Stromal cell of bone marrow (primary cell): ENCODE results near the gene FAM229A.
"Not testable (repeated sequence)": the region's sequence is repeated elsewhere in the genome, so short reads cannot be mapped to it uniquely, and the experiment has no call there.

ENCODE experiments used
- DNase-seq: peaks from one replicate; pipeline ENCODE4 v3.0.0-alpha.2; 2012; ENCODE audit warnings: low read depth

FAM229A gene

DNA sequence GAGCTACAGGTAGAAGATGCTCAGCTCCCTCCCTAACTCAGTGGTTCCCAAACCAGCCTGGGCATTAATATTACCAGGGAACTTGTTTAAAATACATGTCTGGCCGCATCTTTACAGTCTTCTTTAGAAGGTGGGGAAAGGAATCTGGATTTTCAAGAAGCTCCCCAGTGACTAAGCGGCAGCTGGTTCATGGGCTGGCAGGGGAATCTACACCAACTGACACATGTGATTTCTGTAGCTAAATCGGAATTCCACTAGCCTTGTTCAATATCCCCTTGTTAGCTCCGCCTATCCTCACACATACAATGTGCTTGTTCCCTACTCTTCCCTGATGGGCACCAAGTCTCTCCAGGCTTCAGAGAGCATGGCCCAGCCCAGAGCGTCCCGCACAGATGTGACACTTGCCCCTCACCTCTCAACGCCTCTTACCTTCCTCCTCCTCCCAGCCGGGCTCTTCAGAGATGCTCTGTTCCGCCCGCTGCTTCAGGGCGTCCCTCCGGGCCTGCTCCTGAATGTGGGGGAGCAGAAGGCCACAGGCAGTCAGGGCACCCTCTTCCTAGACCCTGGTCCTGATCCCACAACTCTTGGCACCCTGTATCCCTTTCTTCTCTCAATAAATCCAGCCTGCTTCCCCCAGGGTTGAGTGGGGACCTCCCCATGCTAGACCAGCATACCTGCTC, 15.4 kb upstream of the FAM229A start:
- no peak for DNase-seq

GRCh38 chr1:32376199-32376598, 13.9 kb upstream of the FAM229A start:
- no peak for DNase-seq

- no peak for DNase-seq
Measured at GRCh38 chr1:32373996-32374592, 11.8 kb upstream of the FAM229A start.

- no peak for DNase-seq
Measured at GRCh38 chr1:32372149-32372756, 10.0 kb upstream of the FAM229A start.

DNA sequence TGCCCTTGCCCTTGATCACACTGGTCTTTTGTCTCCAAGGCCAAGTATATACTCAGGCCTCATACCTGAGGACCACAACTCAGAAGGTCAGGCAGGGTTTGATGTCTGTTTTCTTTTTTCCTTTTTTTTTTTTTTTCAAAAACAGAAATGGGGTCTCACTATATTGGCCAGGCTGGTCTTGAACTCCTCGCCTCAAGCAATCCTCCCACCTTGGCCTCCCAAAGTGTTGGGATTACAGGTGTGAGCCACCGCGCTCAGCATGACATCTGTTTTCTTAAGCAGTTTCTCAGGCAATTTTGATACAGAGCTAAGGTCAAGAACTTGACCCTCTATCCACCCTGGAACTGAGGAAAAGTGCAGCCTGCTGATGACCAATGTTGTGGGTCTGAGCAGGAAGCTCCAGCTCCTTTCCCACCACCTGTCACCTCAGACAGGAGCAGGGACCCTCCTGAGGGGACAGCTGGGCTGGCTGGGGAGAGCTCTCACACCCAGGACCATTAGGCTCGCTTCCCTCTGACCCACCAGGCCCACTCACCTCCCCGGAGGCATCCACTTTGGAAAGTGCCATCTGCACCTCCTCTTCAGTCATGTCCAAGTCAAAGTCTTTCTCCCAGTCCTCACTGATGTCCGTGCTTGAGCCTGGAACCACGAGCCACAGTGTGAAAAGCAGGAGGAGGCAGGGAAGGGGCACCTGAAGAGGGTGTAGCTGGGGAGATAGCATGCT, 5.8 kb upstream of the FAM229A start:
- DNase-seq = no peak

GRCh38 chr1:32365445-32365844, 3.2 kb upstream of the FAM229A start:
- no peak for DNase-seq

GRCh38 chr1:32364836-32365235, 2.6 kb upstream of the FAM229A start:
- no peak for DNase-seq

GRCh38 chr1:32363713-32364112, 1.4 kb upstream of the FAM229A start:
- DNase-seq = no peak

GRCh38 chr1:32361674-32362473, 411 bp downstream of the FAM229A start:
- DNase-seq = no peak

DNA sequence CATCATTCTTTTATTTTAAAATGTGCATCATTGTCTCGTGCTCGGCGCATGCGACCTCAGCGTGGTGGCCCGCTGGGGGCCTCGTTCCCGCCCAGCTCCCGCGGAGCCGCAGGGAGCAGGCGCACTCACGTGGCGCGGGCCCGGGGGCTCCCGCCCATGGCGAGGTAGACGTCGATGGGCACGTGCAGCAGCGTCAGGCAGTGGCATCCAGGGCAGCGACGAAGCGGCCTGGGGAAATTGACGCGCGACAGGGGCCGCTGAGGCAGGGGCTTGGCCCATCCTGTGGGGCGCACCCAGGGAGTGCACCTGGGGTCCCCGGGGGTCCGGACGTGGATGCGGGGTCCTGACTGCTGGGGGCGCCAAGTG, 994 bp downstream of the FAM229A start:
- no peak for DNase-seq

GRCh38 chr1:32358435-32358834, 3.9 kb downstream of the FAM229A start:
- DNase-seq = no peak

- no peak for DNase-seq
Measured at GRCh38 chr1:32357614-32358013, 4.7 kb downstream of the FAM229A start.

GRCh38 chr1:32356478-32356877, 5.8 kb downstream of the FAM229A start:
- no peak for DNase-seq

GRCh38 chr1:32355778-32356177, 6.5 kb downstream of the FAM229A start:
- not testable (repeated sequence) for DNase-seq

GRCh38 chr1:32353886-32354570, 8.3 kb downstream of the FAM229A start:
- DNase-seq = no peak

DNA sequence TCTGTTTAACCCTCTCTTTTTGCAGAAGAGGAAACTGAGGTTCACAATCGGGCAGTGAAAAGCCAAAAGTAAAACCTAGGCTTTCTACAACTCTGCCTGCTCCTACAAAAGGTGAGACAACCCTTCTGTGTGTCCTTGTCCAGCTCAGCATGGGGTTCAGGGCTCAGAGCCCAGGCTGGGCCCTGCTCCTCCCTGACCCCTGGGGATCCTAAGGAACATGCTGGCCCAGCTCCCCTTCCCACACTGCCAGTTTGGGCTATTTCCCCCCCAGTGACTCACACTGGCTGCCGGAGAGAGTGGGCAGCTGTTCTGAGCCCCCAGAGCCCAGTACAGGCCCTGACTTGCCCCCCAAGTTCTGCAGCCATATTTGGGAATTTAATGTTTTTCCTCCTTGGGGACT, 8.9 kb downstream of the FAM229A start:
- no peak for DNase-seq

- no peak for DNase-seq
Measured at GRCh38 chr1:32352831-32353383, 9.4 kb downstream of the FAM229A start.

- no peak for DNase-seq
Measured at GRCh38 chr1:32352239-32352745, 10.0 kb downstream of the FAM229A start.

DNA sequence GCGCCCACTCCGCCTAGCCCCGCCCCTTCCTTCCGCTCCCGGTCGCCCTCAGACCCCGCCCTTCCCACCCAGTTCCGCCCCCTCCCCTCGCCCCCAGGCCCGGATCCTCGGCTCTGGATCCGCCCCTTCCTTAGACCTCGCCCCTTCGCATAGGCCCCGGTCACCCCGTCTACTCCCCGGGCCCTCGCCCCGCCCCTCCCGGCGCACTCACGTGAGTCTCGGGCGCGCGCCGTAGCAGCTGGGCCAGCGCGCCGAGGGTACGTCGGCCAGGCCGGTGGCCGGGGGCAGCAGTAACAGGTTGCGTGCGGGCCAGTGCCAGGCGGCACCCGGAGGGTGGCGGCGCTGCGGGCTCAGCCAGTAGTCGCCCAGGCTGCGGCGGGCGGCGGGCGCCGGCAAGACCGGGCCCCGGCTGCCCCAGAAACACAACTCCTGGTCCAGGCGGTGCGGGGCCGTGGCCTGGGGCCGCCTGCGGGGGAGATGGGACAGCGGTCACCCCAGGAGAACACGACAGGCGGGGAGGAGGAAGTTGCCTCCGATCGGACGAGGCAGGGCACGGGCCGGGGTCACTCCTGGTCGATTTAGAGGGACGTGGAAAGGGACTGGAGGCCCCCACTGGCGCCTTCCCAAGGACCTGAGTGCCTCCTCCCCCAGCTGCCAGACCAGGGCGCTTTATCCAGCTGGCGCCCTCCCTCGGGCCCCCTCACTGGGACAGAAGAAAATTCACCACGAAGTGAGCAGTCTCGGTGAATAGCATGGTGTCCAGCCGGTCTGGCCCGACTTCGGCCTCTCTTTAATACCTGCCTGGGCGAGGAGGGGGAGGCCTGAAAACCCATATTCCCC, 10.7 kb downstream of the FAM229A start:
- DNase-seq = peak; percentile 81

- no peak for DNase-seq
Measured at GRCh38 chr1:32350785-32351398, 11.4 kb downstream of the FAM229A start.
